ENCODE results near the gene AGBL1. TPM values are rescaled to one million over a fixed set of nuclear protein-coding genes. Genes with fewer than 3 reads are reported as not detected.

The AGBL1 gene
- total and polyA plus RNA-seq, 2 experiments from 2014 or later, result 0.03 TPM; not detected in 1

DNA sequence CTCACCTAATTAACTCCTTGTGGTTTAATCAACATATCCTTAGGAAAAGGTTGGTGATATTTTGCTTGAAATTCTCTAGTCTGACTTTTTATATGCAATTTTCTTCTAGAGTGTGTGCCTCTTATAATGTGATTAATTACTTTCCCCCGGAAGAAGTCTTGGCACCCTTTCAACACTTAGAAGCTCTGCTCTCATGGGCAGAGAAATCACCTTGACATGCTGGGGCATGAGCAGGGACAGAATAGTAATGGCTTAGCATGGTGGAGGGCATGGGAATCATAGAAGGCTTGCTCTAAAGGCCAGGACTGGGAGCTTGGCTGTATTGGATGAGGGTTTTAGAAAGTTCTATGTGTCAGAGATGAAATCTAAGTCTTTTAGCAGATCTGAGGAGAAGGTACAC, 293.5 kb downstream of the AGBL1 start:
- no peaks in the 10 kb centered on the region for H3K79me2 ChIP-seq (replicated peaks; ENCODE audit: insufficient read depth)
- Mint-ChIP-seq H3K4me3 (no peak overlapping the region), H3K9me3 (peaks cover 11% of the 10 kb centered on the region), H3K27me3 (ENCODE audit: insufficient read depth, low read depth, poor library complexity) (no peaks in the 10 kb centered on the region), H3K36me3 (ENCODE audit: low read depth) (no peaks in the 10 kb centered on the region; the same call in 2 of the 3 replicates), H3K4me1 (peaks cover 7% of the 10 kb centered on the region), H3K27ac (no peak overlapping the region)
- H3K36me3 ChIP-seq (ENCODE audit: insufficient read depth), result peaks cover 5% of the 10 kb centered on the region; the same call in 1 of the 2 replicates
- no peak overlapping the region for H3K27ac ChIP-seq (ENCODE audit: low read depth)
- H3K4me1 ChIP-seq (ENCODE audit: insufficient read depth), result 0 out of 2 replicates have a peak, but pooled peaks cover 5% of the 10 kb centered on the region
- no peak overlapping the region for H3K4me3 ChIP-seq
- H2AFZ ChIP-seq, result no peak overlapping the region
- H3K27me3 ChIP-seq (ENCODE audit: insufficient read depth), result no peaks in the 10 kb centered on the region
- H4K20me1 ChIP-seq (replicated peaks; ENCODE audit: insufficient read depth), result no peaks in the 10 kb centered on the region
- TF ChIP-seq POLR2AphosphoS5 (IDR thresholded peaks at IDR 0.05; ENCODE audit: low read depth), result no peak
- TF ChIP-seq NANOG (IDR thresholded peaks at IDR 0.05; ENCODE audit: borderline replicate concordance), result no peak
- H3K4me2 ChIP-seq, result no peak overlapping the region
- DNase-seq (ENCODE audit: low spot score) (no peak), ATAC-seq (no peak)
- H3F3A ChIP-seq (replicated peaks; ENCODE audit: low read depth), result no peaks in the 10 kb centered on the region
- peaks cover 9% of the 10 kb centered on the region; the same call in 1 of the 2 replicates for H3K9me2 ChIP-seq (ENCODE audit: insufficient read depth)

DNA sequence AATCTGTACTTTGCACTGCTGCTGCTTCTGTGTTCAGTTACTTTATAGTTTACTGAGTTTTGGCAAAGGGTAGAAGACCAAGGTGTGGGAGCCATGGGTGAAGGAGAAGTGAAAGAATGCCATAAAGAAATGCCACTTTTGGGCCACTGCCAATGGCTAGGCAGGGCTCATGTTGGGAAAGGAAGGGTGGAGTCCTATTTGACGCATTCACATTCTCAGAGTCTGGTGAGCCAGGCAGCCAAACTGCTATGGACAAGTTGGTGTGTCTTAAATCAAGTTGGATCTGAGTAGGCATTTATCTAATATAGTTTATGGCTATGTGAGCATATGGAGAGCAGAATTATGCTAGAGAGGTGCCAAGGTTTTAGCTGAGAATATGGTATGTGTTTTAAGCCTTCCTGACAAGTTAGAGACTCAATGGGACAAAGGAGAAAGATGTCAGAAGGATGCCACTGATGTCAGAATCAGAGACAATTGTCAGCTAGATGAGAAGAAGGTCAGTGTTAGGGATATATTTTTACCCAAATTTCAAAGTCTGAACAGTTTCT, 296.1 kb downstream of the AGBL1 start:
- peaks cover 20% of the 10 kb centered on the region for H3K4me1 ChIP-seq (ENCODE audit: insufficient read depth)
- H4K20me1 ChIP-seq (replicated peaks; ENCODE audit: insufficient read depth), result no peaks in the 10 kb centered on the region
- H3K4me2 ChIP-seq, result no peak overlapping the region
- DNase-seq (ENCODE audit: low spot score) (no peak), ATAC-seq (no peak)
- peaks cover 9% of the 10 kb centered on the region; the same call in 1 of the 2 replicates for H3K9me2 ChIP-seq (ENCODE audit: insufficient read depth)
- H3K36me3 Mint-ChIP-seq (ENCODE audit: low read depth), result no peaks in the 10 kb centered on the region; the same call in 2 of the 3 replicates
- H3K27ac ChIP-seq (ENCODE audit: low read depth), result no peak overlapping the region
- no peak overlapping the region for H3K4me3 Mint-ChIP-seq
- TF ChIP-seq ZNF331 (CRISPR knock-in tag; IDR thresholded peaks at IDR 0.05; ENCODE audit: low read depth) (no peak), CREB1 (CRISPR knock-in tag; IDR thresholded peaks at IDR 0.05; ENCODE audit: low read depth) (no peak)
- TF ChIP-seq, protein P1, sequence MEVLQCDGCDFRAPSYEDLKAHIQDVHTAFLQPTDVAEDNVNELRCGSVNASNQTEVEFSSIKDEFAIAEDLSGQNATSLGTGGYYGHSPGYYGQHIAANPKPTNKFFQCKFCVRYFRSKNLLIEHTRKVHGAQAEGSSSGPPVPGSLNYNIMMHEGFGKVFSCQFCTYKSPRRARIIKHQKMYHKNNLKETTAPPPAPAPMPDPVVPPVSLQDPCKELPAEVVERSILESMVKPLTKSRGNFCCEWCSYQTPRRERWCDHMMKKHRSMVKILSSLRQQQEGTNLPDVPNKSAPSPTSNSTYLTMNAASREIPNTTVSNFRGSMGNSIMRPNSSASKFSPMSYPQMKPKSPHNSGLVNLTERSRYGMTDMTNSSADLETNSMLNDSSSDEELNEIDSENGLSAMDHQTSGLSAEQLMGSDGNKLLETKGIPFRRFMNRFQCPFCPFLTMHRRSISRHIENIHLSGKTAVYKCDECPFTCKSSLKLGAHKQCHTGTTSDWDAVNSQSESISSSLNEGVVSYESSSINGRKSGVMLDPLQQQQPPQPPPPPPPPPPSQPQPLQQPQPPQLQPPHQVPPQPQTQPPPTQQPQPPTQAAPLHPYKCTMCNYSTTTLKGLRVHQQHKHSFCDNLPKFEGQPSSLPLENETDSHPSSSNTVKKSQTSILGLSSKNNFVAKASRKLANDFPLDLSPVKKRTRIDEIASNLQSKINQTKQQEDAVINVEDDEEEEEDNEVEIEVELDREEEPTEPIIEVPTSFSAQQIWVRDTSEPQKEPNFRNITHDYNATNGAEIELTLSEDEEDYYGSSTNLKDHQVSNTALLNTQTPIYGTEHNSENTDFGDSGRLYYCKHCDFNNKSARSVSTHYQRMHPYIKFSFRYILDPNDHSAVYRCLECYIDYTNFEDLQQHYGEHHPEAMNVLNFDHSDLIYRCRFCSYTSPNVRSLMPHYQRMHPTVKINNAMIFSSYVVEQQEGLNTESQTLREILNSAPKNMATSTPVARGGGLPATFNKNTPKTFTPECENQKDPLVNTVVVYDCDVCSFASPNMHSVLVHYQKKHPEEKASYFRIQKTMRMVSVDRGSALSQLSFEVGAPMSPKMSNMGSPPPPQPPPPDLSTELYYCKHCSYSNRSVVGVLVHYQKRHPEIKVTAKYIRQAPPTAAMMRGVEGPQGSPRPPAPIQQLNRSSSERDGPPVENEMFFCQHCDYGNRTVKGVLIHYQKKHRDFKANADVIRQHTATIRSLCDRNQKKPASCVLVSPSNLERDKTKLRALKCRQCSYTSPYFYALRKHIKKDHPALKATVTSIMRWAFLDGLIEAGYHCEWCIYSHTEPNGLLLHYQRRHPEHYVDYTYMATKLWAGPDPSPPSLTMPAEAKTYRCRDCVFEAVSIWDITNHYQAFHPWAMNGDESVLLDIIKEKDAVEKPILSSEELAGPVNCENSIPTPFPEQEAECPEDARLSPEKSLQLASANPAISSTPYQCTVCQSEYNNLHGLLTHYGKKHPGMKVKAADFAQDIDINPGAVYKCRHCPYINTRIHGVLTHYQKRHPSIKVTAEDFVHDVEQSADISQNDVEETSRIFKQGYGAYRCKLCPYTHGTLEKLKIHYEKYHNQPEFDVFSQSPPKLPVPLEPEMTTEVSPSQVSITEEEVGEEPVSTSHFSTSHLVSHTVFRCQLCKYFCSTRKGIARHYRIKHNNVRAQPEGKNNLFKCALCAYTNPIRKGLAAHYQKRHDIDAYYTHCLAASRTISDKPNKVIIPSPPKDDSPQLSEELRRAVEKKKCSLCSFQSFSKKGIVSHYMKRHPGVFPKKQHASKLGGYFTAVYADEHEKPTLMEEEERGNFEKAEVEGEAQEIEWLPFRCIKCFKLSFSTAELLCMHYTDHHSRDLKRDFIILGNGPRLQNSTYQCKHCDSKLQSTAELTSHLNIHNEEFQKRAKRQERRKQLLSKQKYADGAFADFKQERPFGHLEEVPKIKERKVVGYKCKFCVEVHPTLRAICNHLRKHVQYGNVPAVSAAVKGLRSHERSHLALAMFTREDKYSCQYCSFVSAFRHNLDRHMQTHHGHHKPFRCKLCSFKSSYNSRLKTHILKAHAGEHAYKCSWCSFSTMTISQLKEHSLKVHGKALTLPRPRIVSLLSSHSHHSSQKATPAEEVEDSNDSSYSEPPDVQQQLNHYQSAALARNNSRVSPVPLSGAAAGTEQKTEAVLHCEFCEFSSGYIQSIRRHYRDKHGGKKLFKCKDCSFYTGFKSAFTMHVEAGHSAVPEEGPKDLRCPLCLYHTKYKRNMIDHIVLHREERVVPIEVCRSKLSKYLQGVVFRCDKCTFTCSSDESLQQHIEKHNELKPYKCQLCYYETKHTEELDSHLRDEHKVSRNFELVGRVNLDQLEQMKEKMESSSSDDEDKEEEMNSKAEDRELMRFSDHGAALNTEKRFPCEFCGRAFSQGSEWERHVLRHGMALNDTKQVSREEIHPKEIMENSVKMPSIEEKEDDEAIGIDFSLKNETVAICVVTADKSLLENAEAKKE (CRISPR knock-in tag; IDR thresholded peaks at IDR 0.05), result no peak
- TF ChIP-seq, protein P2, sequence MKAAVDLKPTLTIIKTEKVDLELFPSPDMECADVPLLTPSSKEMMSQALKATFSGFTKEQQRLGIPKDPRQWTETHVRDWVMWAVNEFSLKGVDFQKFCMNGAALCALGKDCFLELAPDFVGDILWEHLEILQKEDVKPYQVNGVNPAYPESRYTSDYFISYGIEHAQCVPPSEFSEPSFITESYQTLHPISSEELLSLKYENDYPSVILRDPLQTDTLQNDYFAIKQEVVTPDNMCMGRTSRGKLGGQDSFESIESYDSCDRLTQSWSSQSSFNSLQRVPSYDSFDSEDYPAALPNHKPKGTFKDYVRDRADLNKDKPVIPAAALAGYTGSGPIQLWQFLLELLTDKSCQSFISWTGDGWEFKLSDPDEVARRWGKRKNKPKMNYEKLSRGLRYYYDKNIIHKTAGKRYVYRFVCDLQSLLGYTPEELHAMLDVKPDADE (IDR thresholded peaks at IDR 0.05), result no peak
- H3K27me3 Mint-ChIP-seq (ENCODE audit: insufficient read depth, low read depth, poor library complexity), result no peaks in the 10 kb centered on the region
- no peak overlapping the region for H2AFZ ChIP-seq
- no peaks in the 10 kb centered on the region for H3K27me3 ChIP-seq (ENCODE audit: insufficient read depth)
- H3K4me1 Mint-ChIP-seq, result peaks cover 14% of the 10 kb centered on the region
- H3F3A ChIP-seq (replicated peaks; ENCODE audit: low read depth), result no peaks in the 10 kb centered on the region
- no peaks in the 10 kb centered on the region for H3K79me2 ChIP-seq (replicated peaks; ENCODE audit: insufficient read depth)
- H3K36me3 ChIP-seq (ENCODE audit: insufficient read depth), result no peaks in the 10 kb centered on the region
- peaks cover 5% of the 10 kb centered on the region; the same call in 2 of the 3 replicates for H3K9me3 Mint-ChIP-seq
- H3K27ac Mint-ChIP-seq, result no peak overlapping the region
- no peak overlapping the region for H3K4me3 ChIP-seq

Data from GM23338 (cell line).